Neural cell (in vitro differentiated cells): ENCODE measurements around the gene REPIN1.

ENCODE experiments used
- CTCF ChIP-seq: fragments of 450-650 bp; IDR thresholded peaks from 2 replicates; pipeline ENCODE4 v1.5.1; 2014; ENCODE audit warnings: antibody characterized with exemption, mild to moderate bottlenecking, moderate library complexity; ENCODE audit not compliant: poor library complexity, severe bottlenecking
- EP300 ChIP-seq: fragments of 450-650 bp; conservative IDR thresholded peaks from 2 replicates; pipeline ENCODE4 v1.6.1; 2014; ENCODE audit warnings: antibody characterized with exemption, mild to moderate bottlenecking, moderate library complexity; ENCODE audit not compliant: poor library complexity, severe bottlenecking
- POLR2AphosphoS5 ChIP-seq: IDR thresholded peaks from 2 replicates; pipeline ENCODE4 v1.6.1; 2012
- TAF1 ChIP-seq: IDR thresholded peaks from 2 replicates; pipeline ENCODE4 v1.6.1; 2012; ENCODE audit warnings: low read depth

- TF ChIP-seq CTCF (no peak), EP300 (no peak), TAF1 (no peak), POLR2AphosphoS5 (no peak)
Observed at GRCh38 chr7:150358433-150358832, 10.2 kb upstream of the REPIN1 start.
